GM12864 (cell line): Measurements from ENCODE around the gene PHETA1.

Experiments
- DNase-seq: peaks from one replicate; pipeline ENCODE4 v3.0.0-alpha.2; 2011; ENCODE audit warnings: low read depth
- H3K4me3 ChIP-seq: 2 replicates; pipeline ENCODE4 v1.5.1; 2011; ENCODE audit warnings: mild to moderate bottlenecking, low read depth, low read length, control low read depth
- TF ChIP-seq, protein P1 (sequence below): IDR thresholded peaks from 2 replicates; pipeline ENCODE4 v1.5.1; 2011; ENCODE audit warnings: low read depth, mild to moderate bottlenecking, moderate library complexity, low read length, control low read depth, inconsistent platforms; ENCODE audit errors: missing control alignments

Gene PHETA1

DNA sequence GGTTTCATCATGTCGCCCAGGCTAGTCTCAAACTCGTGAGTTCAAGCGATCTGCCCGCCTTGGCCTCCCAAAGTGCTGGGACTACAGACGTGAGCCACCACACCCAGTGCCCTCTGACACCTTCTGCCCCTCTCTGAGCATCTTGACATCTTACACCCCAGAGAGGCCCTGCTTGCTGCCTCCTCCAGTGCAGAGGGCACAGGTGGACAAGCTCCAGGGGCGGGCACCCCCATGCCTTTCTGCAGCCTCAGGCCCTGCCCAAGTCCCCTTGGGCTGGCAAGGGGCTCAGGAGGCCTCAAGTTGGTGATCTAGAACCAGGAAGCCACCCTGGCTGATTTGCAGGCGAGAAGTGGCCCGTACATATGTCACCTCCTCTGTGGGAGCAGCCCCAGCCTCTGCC lies 25.6 kb upstream of the PHETA1 start:
- no peak for DNase-seq
- TF ChIP-seq, protein P1, sequence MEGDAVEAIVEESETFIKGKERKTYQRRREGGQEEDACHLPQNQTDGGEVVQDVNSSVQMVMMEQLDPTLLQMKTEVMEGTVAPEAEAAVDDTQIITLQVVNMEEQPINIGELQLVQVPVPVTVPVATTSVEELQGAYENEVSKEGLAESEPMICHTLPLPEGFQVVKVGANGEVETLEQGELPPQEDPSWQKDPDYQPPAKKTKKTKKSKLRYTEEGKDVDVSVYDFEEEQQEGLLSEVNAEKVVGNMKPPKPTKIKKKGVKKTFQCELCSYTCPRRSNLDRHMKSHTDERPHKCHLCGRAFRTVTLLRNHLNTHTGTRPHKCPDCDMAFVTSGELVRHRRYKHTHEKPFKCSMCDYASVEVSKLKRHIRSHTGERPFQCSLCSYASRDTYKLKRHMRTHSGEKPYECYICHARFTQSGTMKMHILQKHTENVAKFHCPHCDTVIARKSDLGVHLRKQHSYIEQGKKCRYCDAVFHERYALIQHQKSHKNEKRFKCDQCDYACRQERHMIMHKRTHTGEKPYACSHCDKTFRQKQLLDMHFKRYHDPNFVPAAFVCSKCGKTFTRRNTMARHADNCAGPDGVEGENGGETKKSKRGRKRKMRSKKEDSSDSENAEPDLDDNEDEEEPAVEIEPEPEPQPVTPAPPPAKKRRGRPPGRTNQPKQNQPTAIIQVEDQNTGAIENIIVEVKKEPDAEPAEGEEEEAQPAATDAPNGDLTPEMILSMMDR: no peak
- H3K4me3 ChIP-seq: no peak overlapping the region

DNA sequence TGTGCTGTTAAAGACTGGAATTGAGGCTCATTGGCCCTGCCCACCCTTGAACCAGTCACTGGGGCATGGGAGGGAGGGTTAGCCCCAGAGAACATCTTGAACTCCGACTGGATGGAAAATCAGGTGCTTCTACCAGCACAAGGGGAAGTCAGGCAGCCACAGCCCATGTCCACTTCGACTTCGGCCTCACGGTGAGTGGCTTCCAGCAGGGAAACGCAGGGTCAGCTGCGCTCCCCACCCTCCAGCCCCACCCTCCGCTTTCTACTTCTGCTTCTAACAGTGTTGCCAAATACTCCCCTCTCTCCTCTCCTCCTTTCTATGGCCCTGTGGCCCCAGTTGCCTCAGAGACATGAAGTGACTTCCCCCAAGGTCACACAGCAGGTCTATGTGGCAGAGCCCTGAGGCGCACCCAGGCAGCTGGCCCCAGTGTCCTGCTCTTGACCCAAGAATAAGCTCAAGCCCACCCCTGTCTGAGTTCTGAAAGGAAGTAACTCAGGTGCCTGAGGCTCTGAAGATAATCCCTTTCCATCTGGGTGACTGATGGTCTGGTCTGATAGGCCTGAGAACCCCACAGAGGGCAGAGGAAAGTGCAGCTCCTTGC lies 24.9 kb upstream of the PHETA1 start:
- TF ChIP-seq, protein P1: no peak
- H3K4me3 ChIP-seq: no peak overlapping the region
- no peak for DNase-seq

DNA sequence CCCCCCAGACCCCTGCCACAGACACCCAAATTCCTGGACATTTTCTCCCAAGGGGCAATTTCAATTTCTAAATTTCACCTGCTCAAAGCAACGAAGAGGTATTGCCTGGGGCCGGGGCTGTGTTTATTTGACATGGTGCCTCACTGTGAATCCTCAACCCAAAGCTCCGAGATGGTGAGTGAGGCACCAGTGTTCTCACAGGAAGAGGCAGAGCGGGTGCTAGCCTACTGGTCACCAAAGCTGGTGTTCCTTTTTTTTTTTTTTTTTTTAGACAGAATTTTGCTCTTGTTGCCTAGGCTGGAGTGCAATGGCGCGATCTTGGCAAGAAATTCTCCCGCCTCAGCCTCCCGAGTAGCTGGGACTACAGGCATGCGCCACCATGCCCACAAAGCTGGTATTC lies 22.0 kb upstream of the PHETA1 start:
- TF ChIP-seq, protein P1: no peak
- H3K4me3 ChIP-seq: no peak overlapping the region
- DNase-seq: no peak

DNA sequence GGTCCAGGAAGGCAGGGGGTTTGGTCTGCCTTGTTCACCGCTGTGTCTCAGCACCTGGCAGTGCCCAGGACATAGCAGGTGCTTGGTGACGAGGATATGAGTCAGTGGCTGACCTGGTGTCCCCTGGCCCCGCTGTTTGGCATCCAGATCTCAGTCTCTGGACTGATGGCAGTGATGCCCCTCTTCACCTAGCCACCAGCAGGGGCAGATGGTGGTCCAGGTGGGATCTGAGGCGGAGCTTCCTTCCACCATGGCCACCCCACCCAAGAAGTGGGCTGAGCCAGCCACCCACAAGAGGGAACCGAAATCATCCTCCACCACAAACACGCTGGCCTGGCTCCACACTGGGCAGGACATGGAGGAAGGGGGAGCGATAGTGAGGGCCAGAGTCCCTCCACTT lies 20.7 kb upstream of the PHETA1 start:
- TF ChIP-seq, protein P1: peak; percentile 8
- DNase-seq: no peak
- no peak overlapping the region for H3K4me3 ChIP-seq

DNA sequence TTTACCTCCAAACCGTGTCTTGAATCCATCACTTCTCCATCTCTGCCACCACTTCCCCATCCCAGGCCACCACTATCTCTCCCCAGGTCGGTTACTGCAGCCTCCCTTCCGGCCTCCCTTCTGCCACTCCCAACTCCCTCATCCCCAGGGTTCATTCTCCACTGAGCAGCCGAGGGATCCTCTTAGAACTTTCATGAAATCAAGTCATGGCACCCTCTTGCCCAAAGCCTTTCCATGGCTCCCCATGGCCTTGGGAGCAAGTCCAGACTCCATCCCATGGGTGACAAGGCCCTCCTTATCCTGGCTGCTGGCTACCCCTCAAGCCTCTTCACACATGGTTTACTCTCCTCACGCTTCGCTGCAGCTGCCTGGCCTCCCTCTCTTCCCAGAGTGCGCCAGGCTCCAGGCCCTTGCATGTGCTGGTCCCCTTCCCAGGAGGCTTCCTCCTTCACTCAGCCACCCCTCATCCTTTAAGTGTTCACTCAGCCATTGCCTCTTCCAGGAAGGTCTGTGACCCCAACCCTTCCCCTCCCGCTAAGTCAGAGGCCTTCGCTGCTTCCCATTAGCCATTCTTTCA lies 18.9 kb upstream of the PHETA1 start:
- no peak for DNase-seq
- TF ChIP-seq, protein P1: no peak

DNA sequence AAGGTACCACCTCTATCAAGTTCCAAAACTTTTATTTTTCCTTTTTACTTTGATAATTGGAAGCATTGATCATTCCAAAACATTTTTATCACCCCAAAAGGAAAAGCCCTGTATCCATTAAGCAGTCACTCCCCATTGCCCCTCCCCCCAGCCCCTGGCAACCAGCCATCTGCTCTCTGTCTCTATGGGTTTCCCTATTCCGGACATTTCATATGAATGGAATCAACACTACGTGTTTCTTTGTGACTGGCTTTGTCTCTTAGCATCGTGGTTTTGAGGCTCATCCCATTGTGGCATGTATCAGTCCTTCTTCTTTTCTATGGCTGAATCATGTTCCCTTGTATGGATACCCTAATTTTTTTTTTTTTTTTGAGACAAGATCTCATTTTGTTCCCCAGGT lies 18.0 kb upstream of the PHETA1 start:
- TF ChIP-seq, protein P1: no peak
- H3K4me3 ChIP-seq: no peak overlapping the region
- no peak for DNase-seq

More for the DNA sequence above, 18.9 kb upstream of the PHETA1 start:
- no peak overlapping the region for H3K4me3 ChIP-seq

DNA sequence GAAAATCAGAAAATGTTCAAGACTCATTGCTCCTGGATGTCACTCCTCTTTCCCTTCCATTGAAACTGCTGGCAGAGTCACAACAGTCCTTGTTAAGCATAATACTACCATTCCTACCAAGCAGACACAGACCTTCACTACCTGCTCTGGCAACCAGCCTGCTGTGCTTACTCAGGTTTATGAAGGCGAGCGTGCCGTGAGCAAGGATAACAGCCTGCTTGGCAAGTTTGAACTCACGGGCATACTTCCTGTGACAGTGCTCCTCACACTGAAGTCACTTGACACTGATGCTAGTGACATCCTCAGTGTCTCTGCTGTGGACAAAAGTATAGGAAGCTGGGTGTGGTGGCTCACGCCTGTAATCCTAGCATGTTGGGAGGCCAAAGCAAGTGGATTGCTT lies 15.7 kb upstream of the PHETA1 start:
- TF ChIP-seq, protein P1: no peak
- no peak for DNase-seq
- H3K4me3 ChIP-seq: no peak overlapping the region
